Thoracic aorta (tissue), 2 donors: ENCODE results near the gene CIBAR2. TPM values are rescaled to one million over a fixed set of nuclear protein-coding genes. Genes with fewer than 3 reads are reported as not detected.

Experiments
- ATAC-seq: fragments of 150-250 bp; one replicate; pipeline ENCODE4 v1.8.0; 2017; ENCODE audit warnings: low read depth; ENCODE audit not compliant: insufficient number of reproducible peaks, low FRiP score
- DNase-seq: peaks from one replicate; pipeline ENCODE4 v3.0.0-alpha.2; 2020; ENCODE audit warnings: low spot score
- H3K27ac ChIP-seq, 2 donors: fragments of 200-600 bp; sonication (generic); 1 replicate in 1 of 2; 2 replicates in 1 of 2; pipeline ENCODE4 v1.5.1; 2016; ENCODE audit warnings: mild to moderate bottlenecking in 2 of 2, moderate library complexity in 2 of 2
- H3K27me3 ChIP-seq: fragments of 200-600 bp; sonication (generic); replicated peaks from 2 replicates; pipeline ENCODE4 v1.6.0; 2016; ENCODE audit warnings: mild to moderate bottlenecking; ENCODE audit not compliant: insufficient read depth
- H3K36me3 ChIP-seq: fragments of 200-600 bp; sonication (generic); one replicate; pipeline ENCODE4 v1.5.1; 2016
- H3K4me1 ChIP-seq, 2 donors: fragments of 200-600 bp; sonication (generic); 1 replicate in 1 of 2; 2 replicates in 1 of 2; pipeline versions ENCODE4 v1.5.1 to v1.6.0; 2016; ENCODE audit warnings: low read depth in 2 of 2, mild to moderate bottlenecking in 1 of 2; ENCODE audit not compliant: control insufficient read depth in 1 of 2
- H3K4me3 ChIP-seq: fragments of 200-600 bp; sonication (generic); 2 replicates; pipeline ENCODE4 v1.5.1; 2016; ENCODE audit warnings: mild to moderate bottlenecking
- H3K9me3 ChIP-seq: fragments of 200-600 bp; sonication (generic); 2 replicates; pipeline ENCODE4 v1.5.1; 2016
- CTCF ChIP-seq: fragments of 200-600 bp; sonication (generic); IDR thresholded peaks from one replicate; pipeline ENCODE4 v1.5.1; 2019; ENCODE audit warnings: antibody characterized with exemption
- total RNA-seq, 2 donors: library from RNA; depleted of rRNA; stranded (reverse); fragments of >200 nt; gene quantifications; one replicate each; pipeline versions ENCODE4 v1.1.0 to v1.2.3, GENCODE V29; 2016

The CIBAR2 gene
- total RNA-seq, 2 donors from 2014 or later = not detected

GRCh38 chr16:85086347-85087291, 25.7 kb downstream of the CIBAR2 start:
- H3K4me1 ChIP-seq = peaks cover 13 to 18% of the 10 kb centered on the region in 2 donors
- no peaks in the 10 kb centered on the region for H3K9me3 ChIP-seq
- H3K4me3 ChIP-seq = no peak overlapping the region
- ATAC-seq (no peak), DNase-seq (no peak)
- H3K27ac ChIP-seq = no peak overlapping the region
- peaks cover 6% of the 10 kb centered on the region for H3K36me3 ChIP-seq
- TF ChIP-seq CTCF = peak; percentile 50
- H3K27me3 ChIP-seq = no peaks in the 10 kb centered on the region

DNA sequence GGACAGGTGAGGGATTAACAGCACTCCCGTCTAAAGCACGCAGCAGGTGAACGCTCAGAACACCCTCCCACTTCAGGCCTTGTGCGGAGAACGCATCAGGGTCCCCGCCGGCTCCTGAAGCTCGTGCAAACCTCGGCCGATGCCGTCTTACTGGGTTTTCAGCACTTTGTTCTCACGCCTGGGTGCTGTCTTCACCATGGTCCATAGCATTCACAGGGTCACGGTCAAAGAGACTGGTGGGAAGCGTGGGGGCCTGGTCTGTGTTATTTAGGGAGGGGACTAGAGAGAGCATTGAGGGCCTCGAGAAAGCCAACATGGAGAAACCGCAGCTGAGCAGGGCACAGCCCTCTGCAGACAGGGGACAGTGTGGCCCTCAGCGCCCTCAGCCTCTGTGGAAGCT, 26.6 kb downstream of the CIBAR2 start:
- ATAC-seq (no peak), DNase-seq (no peak)
- TF ChIP-seq CTCF = no peak
- H3K27me3 ChIP-seq = no peaks in the 10 kb centered on the region
- no peaks in the 10 kb centered on the region for H3K9me3 ChIP-seq
- H3K4me3 ChIP-seq = no peak overlapping the region
- no peak overlapping the region for H3K27ac ChIP-seq
- peaks cover 6% of the 10 kb centered on the region for H3K36me3 ChIP-seq
- peaks cover 12 to 18% of the 10 kb centered on the region in 2 donors for H3K4me1 ChIP-seq

- H3K9me3 ChIP-seq = no peaks in the 10 kb centered on the region
- TF ChIP-seq CTCF = no peak
- no peak overlapping the region for H3K27ac ChIP-seq
- H3K27me3 ChIP-seq = no peaks in the 10 kb centered on the region
- peaks cover 6% of the 10 kb centered on the region for H3K36me3 ChIP-seq
- peaks cover 8 to 10% of the 10 kb centered on the region in 2 donors for H3K4me1 ChIP-seq
- DNase-seq (no peak), ATAC-seq (no peak)
- no peak overlapping the region for H3K4me3 ChIP-seq
Observed at GRCh38 chr16:85084841-85085510, 27.3 kb downstream of the CIBAR2 start.

GRCh38 chr16:85083051-85083639, 29.1 kb downstream of the CIBAR2 start:
- H3K4me3 ChIP-seq = no peak overlapping the region
- no peak for TF ChIP-seq CTCF
- no peaks in the 10 kb centered on the region for H3K4me1 ChIP-seq
- no peaks in the 10 kb centered on the region for H3K27me3 ChIP-seq
- H3K9me3 ChIP-seq = no peaks in the 10 kb centered on the region
- peaks cover 14% of the 10 kb centered on the region for H3K36me3 ChIP-seq
- no peak for DNase-seq
- H3K27ac ChIP-seq = no peak overlapping the region
- ATAC-seq = no peak
